Transverse colon (tissue), 4 donors: ENCODE results near the gene FOXA2. TPM values are rescaled to one million over a fixed set of nuclear protein-coding genes. Genes with fewer than 3 reads are reported as not detected.

Experiments used
- DNase-seq: peaks from one replicate; pipeline ENCODE4 v3.0.0-alpha.2; 2019
- H3K27ac ChIP-seq, 4 donors: fragments of 200-600 bp; sonication (generic); 2 replicates each; pipeline ENCODE4 v1.5.1; 2016 to 2018; ENCODE audit warnings: inconsistent platforms in 4 of 4
- H3K27me3 ChIP-seq: fragments of 200-600 bp; sonication (generic); 2 replicates; pipeline ENCODE4 v1.5.1; 2017; ENCODE audit warnings: inconsistent platforms
- H3K36me3 ChIP-seq, 4 donors: fragments of 200-600 bp; sonication (generic); 2 replicates each; pipeline ENCODE4 v1.5.1; 2017 to 2019; ENCODE audit warnings: inconsistent platforms in 4 of 4
- H3K4me1 ChIP-seq, 4 donors: fragments of 200-600 bp; sonication (generic); 2 replicates each; pipeline ENCODE4 v1.5.1; 2017 to 2020; ENCODE audit warnings: inconsistent platforms in 4 of 4
- H3K4me3 ChIP-seq, 4 donors: fragments of 200-600 bp; sonication (generic); 1 replicate in 1 of 4; 2 replicates in 3 of 4; pipeline versions ENCODE4 v1.5.1 to v1.6.1; 2017 to 2019; ENCODE audit warnings: inconsistent platforms in 4 of 4
- H3K9me3 ChIP-seq, 2 donors: fragments of 200-600 bp; sonication (generic); 2 replicates each; pipeline ENCODE4 v1.5.1; 2017 to 2019; ENCODE audit warnings: inconsistent platforms in 2 of 2
- EP300 ChIP-seq: sonication (generic); formaldehyde crosslinking; IDR thresholded peaks from one replicate; pipeline ENCODE4 v1.6.1; 2017; ENCODE audit warnings: antibody characterized with exemption, low read depth
- POLR2A ChIP-seq: fragments of 450-650 bp; IDR thresholded peaks from one replicate; pipeline ENCODE4 v1.6.1; 2016; ENCODE audit warnings: antibody characterized with exemption, mild to moderate bottlenecking, moderate library complexity
- POLR2AphosphoS5 ChIP-seq, 3 donors: sonication (generic); formaldehyde crosslinking; IDR thresholded peaks; one replicate each; pipeline ENCODE4 v1.6.1; 2016; ENCODE audit warnings: antibody characterized with exemption in 3 of 3
- WGBS, 2 donors: methylation state at CpG; one replicate each; pipeline ENCODE4 v1.1.5; 2018; ENCODE audit warnings: low coverage in 1 of 2; 5-methylcytosine and 5-hydroxymethylcytosine counted together
- in situ Hi-C, 4 donors: fragments of 200-750 bp; cut with MboI; loops; one replicate each; pipeline versions ENCODE4 v1.15.0 to v1.15.1; 2017; ENCODE audit warnings: low sequenced_read_pairs in 3 of 4, low pct_ligation_motif_present in 1 of 4, low pct_unique_long_range_greater_than_20kb in 1 of 4
- intact Hi-C: fragments of 100-400 bp; cut with DNase I; formaldehyde crosslinking; loops from one replicate; pipeline ENCODE4 v1.15.1; 2023; ENCODE audit warnings: low total_unique reads
- total RNA-seq, 4 donors: library from RNA; depleted of rRNA; stranded (reverse); fragments of >200 nt; gene quantifications; one replicate each; pipeline ENCODE4 v1.1.0, GENCODE V29; 2016
- TF ChIP-seq, protein P1 (sequence below), 5 experiments: fragments of 200-600 bp in 3 of 5; fragments of 450-650 bp in 2 of 5; sonication (generic) in 3 of 5; IDR thresholded peaks; 1 replicate in 2 of 5; 2 replicates in 3 of 5; pipeline ENCODE4 v1.5.1; 2016 to 2017; ENCODE audit warnings: antibody characterized with exemption in 5 of 5, inconsistent platforms in 3 of 5, mild to moderate bottlenecking in 2 of 5, moderate library complexity in 1 of 5

The FOXA2 gene
- total RNA-seq, 4 donors from 2014 or later, result 10.5 to 16.1 (median 12.6) TPM

DNA sequence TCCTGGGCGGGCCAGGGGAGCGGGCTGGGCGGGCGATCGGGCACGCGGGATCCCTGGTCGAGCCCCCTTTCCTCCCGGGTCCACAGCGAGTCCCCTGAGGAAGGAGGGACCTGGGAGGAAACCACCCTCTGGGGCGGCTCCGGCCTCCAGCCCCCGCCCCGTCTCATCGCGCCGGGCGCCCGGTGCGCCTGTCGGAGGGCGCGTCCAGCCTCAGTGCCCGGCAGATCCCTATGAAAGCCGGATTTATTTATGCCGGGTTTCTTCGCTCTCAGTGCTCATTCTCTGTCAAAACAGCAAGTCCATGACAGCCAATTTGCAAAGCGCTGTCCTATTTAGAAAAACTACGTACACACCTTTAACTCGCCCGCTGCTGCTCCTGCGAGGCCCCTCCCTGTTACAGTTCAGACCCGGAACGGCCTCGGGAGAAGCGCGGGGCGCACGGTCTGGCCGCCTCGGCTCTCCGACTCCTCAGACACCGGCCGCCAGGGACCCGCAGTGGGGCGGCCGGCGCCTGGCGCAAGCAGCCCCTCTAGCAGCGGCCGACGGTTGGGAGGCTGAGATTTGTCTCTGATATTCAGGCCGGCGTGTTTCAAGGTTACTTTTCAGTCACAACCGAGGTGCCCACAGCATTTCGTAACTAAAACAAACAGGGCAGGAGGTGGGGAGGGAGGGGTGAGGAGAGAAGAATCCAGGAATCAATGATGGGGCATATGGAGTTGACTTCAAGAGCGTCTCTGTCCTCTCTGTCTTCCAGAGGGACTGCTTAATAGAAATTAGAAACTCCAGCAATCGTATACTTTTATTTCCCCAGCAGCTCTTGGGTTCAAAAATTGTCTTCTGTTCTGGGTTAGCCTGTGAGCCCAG is 782 bp upstream of the FOXA2 start:
- peak overlapping the region in 3 of 4 donors; percentile 37 to 60 (median 48) for H3K4me3 ChIP-seq
- H3K27me3 ChIP-seq, result peaks cover 97% of the 10 kb centered on the region
- peak overlapping the region; percentile 79 to 90 (median 87) for H3K27ac ChIP-seq
- no peaks in the 10 kb centered on the region for H3K36me3 ChIP-seq
- H3K9me3 ChIP-seq, result no peaks in the 10 kb centered on the region
- TF ChIP-seq EP300 (no peak), POLR2A (peak; percentile 62), POLR2AphosphoS5 (IDR thresholded peaks at IDR 0.05) (peak in 2 of 3 donors; percentile 5 to 8)
- TF ChIP-seq, protein P1, sequence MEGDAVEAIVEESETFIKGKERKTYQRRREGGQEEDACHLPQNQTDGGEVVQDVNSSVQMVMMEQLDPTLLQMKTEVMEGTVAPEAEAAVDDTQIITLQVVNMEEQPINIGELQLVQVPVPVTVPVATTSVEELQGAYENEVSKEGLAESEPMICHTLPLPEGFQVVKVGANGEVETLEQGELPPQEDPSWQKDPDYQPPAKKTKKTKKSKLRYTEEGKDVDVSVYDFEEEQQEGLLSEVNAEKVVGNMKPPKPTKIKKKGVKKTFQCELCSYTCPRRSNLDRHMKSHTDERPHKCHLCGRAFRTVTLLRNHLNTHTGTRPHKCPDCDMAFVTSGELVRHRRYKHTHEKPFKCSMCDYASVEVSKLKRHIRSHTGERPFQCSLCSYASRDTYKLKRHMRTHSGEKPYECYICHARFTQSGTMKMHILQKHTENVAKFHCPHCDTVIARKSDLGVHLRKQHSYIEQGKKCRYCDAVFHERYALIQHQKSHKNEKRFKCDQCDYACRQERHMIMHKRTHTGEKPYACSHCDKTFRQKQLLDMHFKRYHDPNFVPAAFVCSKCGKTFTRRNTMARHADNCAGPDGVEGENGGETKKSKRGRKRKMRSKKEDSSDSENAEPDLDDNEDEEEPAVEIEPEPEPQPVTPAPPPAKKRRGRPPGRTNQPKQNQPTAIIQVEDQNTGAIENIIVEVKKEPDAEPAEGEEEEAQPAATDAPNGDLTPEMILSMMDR (IDR thresholded peaks at IDR 0.05), result peak in 1 of 5 experiments; percentile 6
- intact Hi-C loops (no loop called here), in situ Hi-C loops (loop anchor here in 3 of 4 donors (10.0 to 25.0 kb wide), 2 partner anchors 248 to 250 kb away; no protein-coding TSS in a partner anchor)
- 7 to 9% methylated on average over 2 to 55 of the region's 58 CpGs for WGBS, 2 donors
- peaks cover 0 to 41% (median 22%) of the 10 kb centered on the region in 4 donors for H3K4me1 ChIP-seq
- DNase-seq, result peak; percentile 57

DNA sequence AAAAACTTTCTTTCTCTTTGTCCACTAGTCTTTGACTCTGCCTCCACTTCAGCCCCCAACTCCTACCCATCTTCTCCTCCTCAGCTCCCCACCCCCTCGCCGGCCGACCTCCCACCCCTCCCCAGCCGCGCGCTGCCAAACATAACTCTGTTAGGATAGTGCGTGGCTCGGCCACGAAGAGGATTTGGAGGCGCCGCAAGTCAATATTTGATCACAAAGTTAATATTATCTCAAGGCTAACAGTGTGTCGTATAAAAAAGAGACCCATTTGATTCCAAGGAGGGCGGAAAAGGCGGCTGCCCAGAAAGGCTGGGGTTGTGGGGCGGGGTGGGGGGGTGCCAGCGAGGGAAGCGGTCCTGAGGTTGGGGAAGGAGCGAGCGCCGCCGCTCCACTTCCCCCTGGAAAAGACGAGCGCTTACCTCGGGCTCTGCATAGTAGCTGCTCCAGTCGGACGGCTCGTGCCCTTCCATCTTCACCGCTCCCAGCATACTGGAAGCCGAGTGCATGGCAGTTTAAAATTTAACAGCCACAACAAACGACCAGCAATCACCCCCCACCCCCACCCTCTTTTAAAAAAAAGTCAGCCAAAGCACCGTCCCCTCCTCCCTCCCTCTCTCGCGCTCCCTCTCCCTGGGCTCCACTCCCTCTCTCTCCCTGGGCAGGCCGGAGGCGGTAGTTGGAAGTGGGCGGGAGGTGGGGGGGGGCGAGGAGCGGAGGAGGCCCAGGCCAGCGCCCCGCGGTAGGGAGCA is 425 bp downstream of the FOXA2 start:
- no peaks in the 10 kb centered on the region for H3K36me3 ChIP-seq
- intact Hi-C loops (no loop called here), in situ Hi-C loops (loop anchor here in 3 of 4 donors (10.0 to 25.0 kb wide), 2 partner anchors 247 to 249 kb away; no protein-coding TSS in a partner anchor)
- H3K4me3 ChIP-seq, result peak overlapping the region; percentile 9 to 60 (median 42)
- DNase-seq, result peak; percentile 79
- no peak for TF ChIP-seq POLR2A
- no peak for TF ChIP-seq EP300
- peak in 1 of 3 donors; percentile 35 for TF ChIP-seq POLR2AphosphoS5 (IDR thresholded peaks at IDR 0.05)
- TF ChIP-seq, protein P1 (IDR thresholded peaks at IDR 0.05), result no peak
- H3K9me3 ChIP-seq, result no peaks in the 10 kb centered on the region
- H3K4me1 ChIP-seq, result peaks cover 0 to 47% (median 28%) of the 10 kb centered on the region in 4 donors
- peaks cover 97% of the 10 kb centered on the region for H3K27me3 ChIP-seq
- H3K27ac ChIP-seq, result peak overlapping the region; percentile 84 to 90 (median 87)
- 0 to 5% methylated on average over 1 to 40 of the region's 41 CpGs for WGBS, 2 donors

DNA sequence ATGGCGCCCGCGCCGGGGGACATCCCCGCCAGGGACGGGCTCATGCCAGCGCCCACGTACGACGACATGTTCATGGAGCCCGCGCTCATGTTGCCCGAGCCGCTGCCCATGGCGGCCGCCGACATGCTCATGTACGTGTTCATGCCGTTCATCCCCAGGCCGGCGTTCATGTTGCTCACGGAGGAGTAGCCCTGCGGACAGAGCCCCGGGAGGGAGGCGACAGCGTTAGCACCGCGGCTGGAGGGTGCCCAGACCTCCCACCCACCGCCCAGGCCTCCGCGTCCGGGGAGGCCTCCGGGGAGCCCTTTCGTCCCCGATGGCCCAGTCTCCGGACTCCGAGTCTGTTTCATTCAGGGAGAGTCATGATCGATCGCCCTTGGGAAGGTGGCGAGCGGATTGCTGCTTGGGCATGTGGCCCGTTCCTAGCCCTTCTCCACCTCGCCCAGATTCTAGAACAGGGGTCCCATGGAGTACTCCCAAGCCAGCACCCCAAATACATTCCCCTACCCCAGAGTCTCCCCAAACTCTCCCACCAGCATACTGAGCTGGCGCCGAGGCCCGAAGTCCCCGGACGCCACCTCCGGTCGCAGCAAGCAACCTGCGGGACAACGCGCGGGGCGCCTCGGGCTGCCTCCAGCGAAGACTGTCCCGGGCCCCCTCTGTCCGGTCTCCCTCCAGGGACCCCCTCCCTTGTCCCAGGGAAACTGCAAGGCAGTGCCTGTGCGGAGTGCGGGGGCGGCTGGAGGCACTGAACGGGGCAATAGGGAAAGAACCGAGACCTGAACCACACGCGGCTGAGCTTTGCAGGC is 1.2 kb downstream of the FOXA2 start:
- Histone ChIP-seq H3K36me3 (no peaks in the 10 kb centered on the region), H3K9me3 (no peaks in the 10 kb centered on the region), H3K4me1 (peaks cover 0 to 53% (median 34%) of the 10 kb centered on the region in 4 donors), H3K27ac (peak overlapping the region; percentile 84 to 90 (median 87)), H3K27me3 (peaks cover 99% of the 10 kb centered on the region), H3K4me3 (peak overlapping the region; percentile 19 to 60 (median 42))
- intact Hi-C loops, result no loop called here
- in situ Hi-C loops, result loop anchor here in 3 of 4 donors (10.0 to 25.0 kb wide), 2 partner anchors 246 to 248 kb away; no protein-coding TSS in a partner anchor
- TF ChIP-seq, protein P1 (IDR thresholded peaks at IDR 0.05), result peak in 2 of 5 experiments; percentile 10 to 27
- TF ChIP-seq EP300, result no peak
- no peak for TF ChIP-seq POLR2A
- WGBS, 2 donors, result 11% methylated on average over 50 of the region's 66 CpGs; no CpG with 5 or more reads in 1 of the 2 donors
- DNase-seq, result peak; percentile 19
